ENCODE results near the gene ARFGAP3. TPM values are rescaled to one million over a fixed set of nuclear protein-coding genes. Genes with fewer than 3 reads are reported as not detected.

Gene ARFGAP3
- total and polyA plus RNA-seq, 2 experiments from 2014 or later, result 14.8 to 19.1 TPM

- TF ChIP-seq ZNF114 (CRISPR knock-in tag; IDR thresholded peaks at IDR 0.05), result no peak
These were observed 61.0 kb downstream of the ARFGAP3 start (continued) for GRCh38 chr22:42796081-42796480.

DNA sequence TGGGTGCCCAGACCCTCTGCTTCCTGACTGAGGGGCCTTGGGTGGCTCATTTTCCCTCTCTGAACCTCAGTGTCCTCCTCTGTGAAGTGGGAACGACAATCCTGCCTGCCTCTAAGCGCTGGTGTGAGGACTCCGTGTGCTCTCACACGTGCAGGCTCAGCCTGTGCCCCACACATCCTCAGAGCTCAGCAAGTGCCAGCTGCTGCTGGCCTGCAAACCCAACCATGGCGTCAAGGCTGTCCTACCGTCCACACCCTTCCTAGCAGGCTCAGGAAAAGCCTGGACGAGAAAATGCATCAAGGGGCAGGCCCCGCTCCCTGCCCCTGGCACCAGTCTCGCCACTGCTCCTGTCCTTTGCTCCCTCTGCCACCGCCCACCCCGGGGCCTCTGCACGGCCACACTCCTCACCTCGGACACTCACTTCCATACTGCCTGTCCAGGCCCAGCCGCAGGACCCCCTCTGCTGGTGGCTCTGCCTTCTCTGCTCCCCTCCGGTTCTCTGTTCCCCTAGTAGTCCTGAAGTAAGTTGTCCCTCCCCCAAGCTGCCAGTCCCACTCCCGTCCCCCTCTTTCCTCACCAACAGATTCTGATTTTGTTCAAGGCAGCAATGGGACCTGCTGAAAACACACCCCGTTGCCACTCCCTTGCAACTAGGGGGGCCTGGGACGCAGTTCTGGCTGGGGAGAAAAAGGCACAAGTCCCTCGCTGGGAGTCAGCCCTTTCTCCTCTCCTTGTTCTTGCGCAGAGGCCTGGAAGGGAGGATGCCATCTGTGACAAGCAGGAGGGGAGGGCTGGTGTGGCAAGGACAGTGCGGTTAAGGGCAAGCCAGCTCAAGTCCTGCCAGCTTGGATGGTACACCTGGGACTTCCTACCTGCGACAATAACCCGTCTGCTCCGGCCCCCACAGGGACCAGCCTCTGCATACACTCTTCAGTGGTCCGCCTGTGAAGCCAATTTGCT lies 62.2 kb downstream of the ARFGAP3 start:
- DNase-seq (ENCODE audit: low spot score) (peak; percentile 50), ATAC-seq (peak; percentile 65)
- H3K4me3 ChIP-seq, result no peak overlapping the region
- no peaks in the 10 kb centered on the region for H3K4me1 ChIP-seq (ENCODE audit: insufficient read depth)
- no peaks in the 10 kb centered on the region for H3K9me2 ChIP-seq (ENCODE audit: insufficient read depth)
- peaks cover 5% of the 10 kb centered on the region; the same call in 1 of the 3 replicates for H3K4me1 Mint-ChIP-seq
- no peak overlapping the region for H2AFZ ChIP-seq
- H3K4me3 Mint-ChIP-seq, result no peak overlapping the region
- no peaks in the 10 kb centered on the region; the same call in 2 of the 3 replicates for H3K36me3 Mint-ChIP-seq (ENCODE audit: low read depth)
- no peaks in the 10 kb centered on the region for H3K79me2 ChIP-seq (replicated peaks; ENCODE audit: insufficient read depth)
- TF ChIP-seq CTCF (conservative IDR thresholded peaks at IDR 0.05; ENCODE audit: low read depth in 2 of 2) (peak; percentile 40 to 71), NANOG (IDR thresholded peaks at IDR 0.05; ENCODE audit: borderline replicate concordance) (no peak)
- TF ChIP-seq, protein P1, sequence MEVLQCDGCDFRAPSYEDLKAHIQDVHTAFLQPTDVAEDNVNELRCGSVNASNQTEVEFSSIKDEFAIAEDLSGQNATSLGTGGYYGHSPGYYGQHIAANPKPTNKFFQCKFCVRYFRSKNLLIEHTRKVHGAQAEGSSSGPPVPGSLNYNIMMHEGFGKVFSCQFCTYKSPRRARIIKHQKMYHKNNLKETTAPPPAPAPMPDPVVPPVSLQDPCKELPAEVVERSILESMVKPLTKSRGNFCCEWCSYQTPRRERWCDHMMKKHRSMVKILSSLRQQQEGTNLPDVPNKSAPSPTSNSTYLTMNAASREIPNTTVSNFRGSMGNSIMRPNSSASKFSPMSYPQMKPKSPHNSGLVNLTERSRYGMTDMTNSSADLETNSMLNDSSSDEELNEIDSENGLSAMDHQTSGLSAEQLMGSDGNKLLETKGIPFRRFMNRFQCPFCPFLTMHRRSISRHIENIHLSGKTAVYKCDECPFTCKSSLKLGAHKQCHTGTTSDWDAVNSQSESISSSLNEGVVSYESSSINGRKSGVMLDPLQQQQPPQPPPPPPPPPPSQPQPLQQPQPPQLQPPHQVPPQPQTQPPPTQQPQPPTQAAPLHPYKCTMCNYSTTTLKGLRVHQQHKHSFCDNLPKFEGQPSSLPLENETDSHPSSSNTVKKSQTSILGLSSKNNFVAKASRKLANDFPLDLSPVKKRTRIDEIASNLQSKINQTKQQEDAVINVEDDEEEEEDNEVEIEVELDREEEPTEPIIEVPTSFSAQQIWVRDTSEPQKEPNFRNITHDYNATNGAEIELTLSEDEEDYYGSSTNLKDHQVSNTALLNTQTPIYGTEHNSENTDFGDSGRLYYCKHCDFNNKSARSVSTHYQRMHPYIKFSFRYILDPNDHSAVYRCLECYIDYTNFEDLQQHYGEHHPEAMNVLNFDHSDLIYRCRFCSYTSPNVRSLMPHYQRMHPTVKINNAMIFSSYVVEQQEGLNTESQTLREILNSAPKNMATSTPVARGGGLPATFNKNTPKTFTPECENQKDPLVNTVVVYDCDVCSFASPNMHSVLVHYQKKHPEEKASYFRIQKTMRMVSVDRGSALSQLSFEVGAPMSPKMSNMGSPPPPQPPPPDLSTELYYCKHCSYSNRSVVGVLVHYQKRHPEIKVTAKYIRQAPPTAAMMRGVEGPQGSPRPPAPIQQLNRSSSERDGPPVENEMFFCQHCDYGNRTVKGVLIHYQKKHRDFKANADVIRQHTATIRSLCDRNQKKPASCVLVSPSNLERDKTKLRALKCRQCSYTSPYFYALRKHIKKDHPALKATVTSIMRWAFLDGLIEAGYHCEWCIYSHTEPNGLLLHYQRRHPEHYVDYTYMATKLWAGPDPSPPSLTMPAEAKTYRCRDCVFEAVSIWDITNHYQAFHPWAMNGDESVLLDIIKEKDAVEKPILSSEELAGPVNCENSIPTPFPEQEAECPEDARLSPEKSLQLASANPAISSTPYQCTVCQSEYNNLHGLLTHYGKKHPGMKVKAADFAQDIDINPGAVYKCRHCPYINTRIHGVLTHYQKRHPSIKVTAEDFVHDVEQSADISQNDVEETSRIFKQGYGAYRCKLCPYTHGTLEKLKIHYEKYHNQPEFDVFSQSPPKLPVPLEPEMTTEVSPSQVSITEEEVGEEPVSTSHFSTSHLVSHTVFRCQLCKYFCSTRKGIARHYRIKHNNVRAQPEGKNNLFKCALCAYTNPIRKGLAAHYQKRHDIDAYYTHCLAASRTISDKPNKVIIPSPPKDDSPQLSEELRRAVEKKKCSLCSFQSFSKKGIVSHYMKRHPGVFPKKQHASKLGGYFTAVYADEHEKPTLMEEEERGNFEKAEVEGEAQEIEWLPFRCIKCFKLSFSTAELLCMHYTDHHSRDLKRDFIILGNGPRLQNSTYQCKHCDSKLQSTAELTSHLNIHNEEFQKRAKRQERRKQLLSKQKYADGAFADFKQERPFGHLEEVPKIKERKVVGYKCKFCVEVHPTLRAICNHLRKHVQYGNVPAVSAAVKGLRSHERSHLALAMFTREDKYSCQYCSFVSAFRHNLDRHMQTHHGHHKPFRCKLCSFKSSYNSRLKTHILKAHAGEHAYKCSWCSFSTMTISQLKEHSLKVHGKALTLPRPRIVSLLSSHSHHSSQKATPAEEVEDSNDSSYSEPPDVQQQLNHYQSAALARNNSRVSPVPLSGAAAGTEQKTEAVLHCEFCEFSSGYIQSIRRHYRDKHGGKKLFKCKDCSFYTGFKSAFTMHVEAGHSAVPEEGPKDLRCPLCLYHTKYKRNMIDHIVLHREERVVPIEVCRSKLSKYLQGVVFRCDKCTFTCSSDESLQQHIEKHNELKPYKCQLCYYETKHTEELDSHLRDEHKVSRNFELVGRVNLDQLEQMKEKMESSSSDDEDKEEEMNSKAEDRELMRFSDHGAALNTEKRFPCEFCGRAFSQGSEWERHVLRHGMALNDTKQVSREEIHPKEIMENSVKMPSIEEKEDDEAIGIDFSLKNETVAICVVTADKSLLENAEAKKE (CRISPR knock-in tag; IDR thresholded peaks at IDR 0.05), result no peak
- H4K20me1 ChIP-seq (replicated peaks; ENCODE audit: insufficient read depth), result no peaks in the 10 kb centered on the region
- H3K27me3 ChIP-seq (ENCODE audit: insufficient read depth), result no peaks in the 10 kb centered on the region
- H3K27ac Mint-ChIP-seq, result no peak overlapping the region
- no peaks in the 10 kb centered on the region for H3K27me3 Mint-ChIP-seq (ENCODE audit: insufficient read depth, low read depth, poor library complexity)
- no peak overlapping the region for H3K4me2 ChIP-seq
- no peaks in the 10 kb centered on the region for H3K36me3 ChIP-seq (ENCODE audit: insufficient read depth)
- no peaks in the 10 kb centered on the region for H3F3A ChIP-seq (replicated peaks; ENCODE audit: low read depth)
- H3K9me3 Mint-ChIP-seq, result no peaks in the 10 kb centered on the region; the same call in 2 of the 3 replicates
- no peak overlapping the region for H3K27ac ChIP-seq (ENCODE audit: low read depth)

Data from GM23338 (cell line).